ENCODE data around the gene SEMA5B.

The SEMA5B gene

DNA sequence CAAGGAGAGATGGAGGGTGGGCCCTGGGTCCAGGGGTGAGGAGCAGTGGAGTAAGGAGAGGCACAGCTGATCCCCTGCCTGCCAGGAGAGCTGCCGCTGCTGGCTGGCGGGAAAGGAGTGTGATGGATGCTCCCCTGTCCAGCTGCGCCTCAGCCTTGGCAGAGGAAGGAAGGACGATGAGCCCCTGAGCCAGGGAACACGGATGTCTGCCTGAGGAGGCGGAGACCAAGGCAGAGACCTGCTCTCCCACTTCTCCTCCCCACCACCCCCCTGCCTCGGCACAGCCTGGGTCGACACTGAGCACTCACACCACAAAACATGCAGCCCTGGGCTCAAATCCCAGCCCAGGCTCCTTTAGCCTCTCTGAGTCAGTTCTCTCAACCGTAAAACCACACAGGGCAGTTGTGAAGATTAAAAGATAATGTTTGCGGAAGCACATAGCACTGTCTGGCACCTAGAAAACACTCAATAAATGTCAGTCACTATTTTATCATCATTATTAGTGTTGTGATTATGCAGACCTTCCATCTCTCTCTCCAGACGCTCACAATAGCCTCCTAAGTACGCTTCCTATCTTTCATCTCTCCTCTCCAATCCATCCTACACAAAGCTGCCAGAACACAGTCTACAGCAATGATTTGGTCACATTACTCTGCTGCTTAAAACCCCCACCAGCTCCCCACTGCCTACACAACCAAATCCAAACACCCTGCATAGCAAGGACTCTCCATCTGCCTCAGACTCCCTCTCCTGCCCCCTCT lies 52.2 kb downstream of the SEMA5B start:
- DNase-seq (ENCODE audit: low read depth in 2 of 2) = no peak

DNA sequence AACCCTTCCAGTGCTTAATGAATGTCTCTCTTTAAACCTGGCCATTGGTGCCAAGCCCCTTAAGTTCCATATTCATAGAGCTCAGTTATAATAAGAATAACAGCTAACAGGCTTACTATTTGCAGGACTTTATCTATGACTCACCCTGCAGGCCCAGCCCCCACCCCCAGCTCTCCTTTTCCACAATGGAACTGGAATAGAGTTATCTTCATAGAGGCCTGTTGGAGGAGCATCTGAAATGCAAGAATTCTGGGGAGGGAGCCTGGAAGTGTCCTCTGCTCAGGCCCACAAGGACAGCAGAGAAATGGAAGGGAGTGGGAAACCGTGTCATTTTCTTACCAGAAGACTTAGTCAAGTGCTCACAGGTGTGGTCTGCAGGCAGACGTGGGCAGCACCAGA lies 52.8 kb downstream of the SEMA5B start:
- no peak for DNase-seq (ENCODE audit: low read depth in 2 of 2)

DNA sequence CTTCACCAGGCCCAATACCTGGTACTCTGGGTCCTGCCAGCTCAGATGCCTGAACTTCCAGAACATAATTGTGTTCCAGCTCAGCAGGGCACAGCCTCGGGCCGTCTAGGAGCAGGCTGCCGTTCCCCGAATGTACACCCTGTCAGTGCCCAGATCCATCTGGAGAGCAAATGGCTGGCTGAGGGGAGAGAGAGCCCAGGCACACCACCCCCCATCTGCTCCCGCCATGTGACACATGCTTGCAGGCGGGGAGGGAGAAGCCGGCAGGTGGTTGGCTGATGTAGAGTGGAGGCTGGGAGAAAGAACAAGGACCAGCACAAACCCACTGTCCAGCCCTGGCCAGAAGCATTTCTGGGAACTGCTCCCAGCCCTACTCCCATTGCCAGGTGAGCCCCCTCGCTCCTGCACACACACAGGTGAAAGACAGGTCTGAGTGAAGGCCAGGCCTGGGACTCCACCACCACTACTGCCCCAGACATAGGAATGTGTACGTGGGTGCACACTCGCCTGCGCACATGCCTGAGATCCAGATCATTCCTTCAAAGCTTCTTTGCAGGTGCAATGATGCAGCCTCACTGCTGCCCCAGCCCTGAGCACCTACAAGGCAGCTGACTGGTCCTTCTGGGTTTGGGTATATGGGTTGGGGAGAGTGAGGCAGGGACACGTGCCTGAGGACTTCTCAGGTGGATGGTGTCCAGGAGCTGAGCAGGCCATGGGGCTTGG lies 53.5 kb downstream of the SEMA5B start:
- DNase-seq (ENCODE audit: low read depth in 2 of 2) = no peak

DNA sequence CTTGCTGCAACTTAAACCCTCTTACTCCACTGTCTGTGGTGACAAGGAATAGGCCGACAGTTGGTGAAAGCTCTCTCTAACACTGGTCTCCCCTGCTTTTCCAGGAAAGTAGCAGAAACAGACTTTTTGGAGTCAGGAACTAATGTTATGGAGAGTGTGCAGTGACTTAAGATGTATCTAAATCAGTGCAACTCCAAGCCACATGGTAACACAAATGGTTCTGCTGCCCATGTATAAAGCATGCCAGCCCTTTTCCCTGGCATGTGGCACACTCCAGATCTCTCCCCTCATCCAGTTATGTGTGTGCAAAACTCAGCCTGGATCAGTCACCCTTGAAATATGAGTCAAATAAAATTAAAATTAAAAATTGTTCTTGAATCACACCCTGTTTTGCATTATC lies 55.4 kb downstream of the SEMA5B start:
- no peak for DNase-seq (ENCODE audit: low read depth in 2 of 2)

DNA sequence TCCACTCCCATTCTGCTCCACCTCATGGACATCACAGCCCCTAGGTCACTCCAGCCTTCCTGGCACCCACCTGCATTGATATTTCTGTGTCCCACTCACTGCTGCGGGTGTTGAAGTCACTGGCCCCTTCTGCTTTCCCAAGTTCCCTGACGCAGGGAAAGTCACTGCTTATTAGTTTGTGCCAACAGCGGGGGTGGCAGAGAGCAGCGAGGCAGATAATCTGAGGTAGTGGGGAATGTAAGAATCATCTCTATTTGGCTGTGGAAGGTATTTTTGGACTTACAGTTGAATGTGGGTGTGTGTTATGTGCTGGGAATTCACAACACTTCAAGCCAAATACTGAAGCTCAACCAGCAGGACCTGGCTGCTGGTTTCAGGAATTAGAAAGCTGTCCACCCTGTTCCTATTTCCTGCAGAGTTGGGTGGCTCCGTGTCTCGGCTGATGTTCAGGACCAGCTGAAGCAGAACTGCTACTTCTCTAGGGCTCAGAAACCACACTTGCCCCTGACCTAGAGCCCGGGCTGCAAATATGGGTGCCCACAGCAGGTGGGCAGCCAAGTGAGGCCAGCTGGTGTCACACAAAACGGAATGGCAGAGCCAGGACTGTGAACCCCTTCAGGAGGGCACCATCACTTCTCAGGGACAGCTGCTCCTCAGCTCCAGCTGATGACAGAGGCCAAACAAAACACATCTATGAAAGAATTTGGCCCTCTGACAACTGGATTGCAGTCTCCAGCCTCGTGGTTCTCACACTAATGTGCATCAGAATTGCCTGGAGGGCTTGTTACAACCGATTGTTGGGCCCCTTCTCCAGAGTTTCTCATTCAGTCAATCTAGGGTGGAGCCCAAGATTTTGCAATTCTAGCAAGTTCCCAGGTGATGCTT lies 57.7 kb downstream of the SEMA5B start:
- DNase-seq (ENCODE audit: low read depth in 2 of 2) = no peak

DNA sequence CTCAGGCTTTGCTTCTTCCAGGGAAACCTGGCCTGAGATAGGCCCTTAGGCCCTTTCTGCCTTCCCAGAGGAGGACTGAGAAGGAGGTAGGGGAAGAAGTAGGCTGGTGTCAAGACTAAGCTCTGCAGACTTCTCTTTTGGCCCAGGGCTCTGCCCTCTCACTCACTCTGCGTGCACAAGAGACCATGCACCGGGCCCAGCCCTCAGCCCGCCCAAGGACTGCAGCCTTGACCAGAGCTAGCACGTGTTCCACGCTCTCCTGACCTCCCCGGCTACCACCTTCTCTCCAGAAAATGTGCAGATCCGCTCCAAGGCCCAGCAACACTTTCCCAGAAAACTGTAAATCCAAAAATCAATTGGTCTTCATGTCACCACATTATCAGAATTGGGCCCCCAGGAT lies 59.8 kb downstream of the SEMA5B start:
- DNase-seq (ENCODE audit: low read depth in 2 of 2) = no peak

DNA sequence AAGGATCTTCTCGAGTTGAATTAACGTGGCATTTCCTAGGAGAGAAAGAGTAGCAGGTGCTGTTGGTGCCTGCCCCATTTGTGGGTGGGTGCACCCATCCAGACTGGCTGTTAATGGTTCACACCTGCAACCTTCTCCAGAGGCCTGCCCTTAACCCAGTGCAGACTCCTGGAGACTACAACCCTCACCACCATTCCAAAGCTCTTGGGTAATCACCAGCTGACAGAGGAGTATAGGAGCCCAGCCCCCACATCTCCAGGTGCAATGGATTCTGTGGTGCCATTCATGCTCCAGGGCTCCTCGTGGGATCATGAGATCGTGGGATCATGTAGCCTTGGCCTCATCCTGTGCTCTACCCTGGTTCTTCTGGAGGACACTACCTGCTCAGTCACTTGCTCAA lies 60.2 kb downstream of the SEMA5B start:
- no peak for DNase-seq (ENCODE audit: low read depth in 2 of 2)

DNA sequence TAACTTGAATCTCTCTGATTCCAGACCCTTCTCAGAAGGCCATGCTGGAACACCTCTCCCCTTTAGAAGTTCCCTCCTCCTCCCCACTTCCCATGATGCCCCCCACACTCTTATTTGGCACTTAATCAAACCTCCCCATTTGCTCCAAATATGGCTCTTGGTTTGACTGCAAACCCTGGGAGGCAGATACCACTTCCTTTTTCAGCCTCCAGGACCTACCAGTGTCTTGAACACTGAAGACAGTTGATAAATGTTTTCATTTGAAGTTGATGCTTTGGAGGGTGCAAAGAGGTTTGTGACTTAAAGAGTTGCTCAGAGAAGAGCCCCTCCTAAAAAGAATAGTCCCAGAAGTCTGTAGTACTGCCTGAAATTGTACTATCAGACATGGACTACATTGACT lies 61.5 kb downstream of the SEMA5B start:
- DNase-seq (ENCODE audit: low read depth in 2 of 2) = no peak

DNA sequence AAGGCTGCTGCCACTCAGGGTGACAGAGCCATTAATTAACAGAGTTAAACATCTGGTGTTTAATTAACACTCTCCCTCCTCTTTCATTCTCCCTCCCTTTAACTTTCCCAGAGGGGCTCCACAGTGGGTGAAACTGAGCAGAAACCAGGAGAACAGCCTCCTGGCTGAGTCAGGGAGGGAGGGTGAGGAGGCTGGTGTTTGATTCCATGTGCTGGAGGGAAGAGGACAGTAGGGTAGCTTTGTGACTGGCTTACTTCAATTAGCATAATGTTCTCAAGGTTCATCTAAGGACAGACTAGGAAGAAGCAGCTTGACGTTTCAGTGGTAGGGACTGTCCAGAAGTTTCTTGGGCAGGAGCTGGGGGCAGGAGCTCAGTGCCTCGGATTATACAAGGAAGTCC lies 62.8 kb downstream of the SEMA5B start:
- no peak for DNase-seq (ENCODE audit: low read depth in 2 of 2)

DNA sequence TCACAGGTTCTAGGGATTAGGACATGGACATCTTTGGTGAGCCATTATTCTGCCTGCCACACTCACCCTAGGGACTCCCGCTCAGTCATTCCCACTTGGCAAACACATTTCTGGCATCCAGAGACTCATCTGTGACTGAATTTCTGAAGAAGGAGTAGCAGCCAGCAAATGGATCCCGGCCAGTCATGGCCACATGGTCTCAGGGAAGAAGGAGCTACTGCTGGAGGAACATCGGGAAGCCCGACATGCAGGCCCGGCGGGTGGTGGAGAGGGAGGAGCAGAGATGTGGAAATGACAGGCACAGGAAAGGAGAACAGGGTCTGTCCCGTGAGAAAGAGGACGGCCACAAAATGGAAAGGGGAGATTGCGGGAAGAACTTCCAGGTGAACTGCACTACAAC lies 65.4 kb downstream of the SEMA5B start:
- DNase-seq (ENCODE audit: low read depth in 2 of 2) = no peak

DNA sequence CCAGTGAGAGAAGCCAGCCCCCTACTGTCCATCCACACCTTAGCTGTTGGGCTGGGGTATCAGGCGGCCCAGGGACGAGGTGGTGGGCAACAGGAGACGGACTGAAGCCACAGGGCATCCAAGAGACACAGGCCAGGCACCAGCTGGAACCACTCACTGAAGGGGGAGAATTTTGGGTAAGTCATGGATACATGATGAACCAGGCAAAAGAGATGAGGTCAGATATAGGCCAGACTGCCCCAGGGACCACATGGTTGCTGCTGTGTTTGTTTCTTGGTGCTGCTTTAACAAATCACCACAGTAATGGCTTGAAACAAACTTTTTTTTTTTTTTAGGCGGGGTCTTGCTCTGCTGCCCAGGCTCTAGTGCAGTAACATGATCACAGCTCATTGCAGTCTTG lies 66.4 kb downstream of the SEMA5B start:
- no peak for DNase-seq (ENCODE audit: low read depth in 2 of 2)

DNA sequence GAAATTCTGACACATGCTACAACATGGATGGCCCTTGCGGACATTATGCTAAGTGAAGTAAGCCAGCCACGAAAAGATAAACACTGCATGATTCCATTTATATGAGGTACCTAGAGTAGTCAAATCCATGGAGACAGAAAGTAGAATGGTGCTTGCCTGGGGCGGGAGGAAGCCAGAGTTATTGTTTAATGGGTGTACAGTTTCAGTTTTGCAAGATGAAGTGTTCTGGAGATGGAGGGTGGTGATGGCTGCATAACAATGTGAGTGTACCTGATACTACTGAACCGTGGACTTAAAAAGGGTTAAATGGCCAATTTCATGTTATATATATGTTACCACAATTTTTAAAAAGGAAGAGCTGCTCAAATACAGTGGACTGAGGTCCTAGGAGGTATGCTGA lies 66.9 kb downstream of the SEMA5B start:
- no peak for DNase-seq (ENCODE audit: low read depth in 2 of 2)

DNA sequence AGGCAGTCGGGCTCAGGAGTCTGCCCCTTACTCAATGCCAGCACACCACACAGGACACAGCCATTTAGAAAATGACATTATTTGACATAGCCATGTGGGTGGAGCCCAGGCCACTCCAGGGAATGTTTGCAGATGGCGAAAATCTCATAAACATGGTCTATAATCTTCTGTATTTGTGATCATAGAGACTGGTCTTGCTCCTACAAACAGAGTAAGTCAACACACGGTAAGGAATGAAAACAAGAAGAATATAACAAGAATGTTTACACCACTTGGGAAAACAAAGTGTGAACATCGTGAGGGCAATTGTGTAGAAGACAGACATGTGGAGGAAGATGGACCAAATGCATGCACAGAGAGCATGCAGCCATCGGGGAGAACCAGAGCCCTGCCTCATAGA lies 68.2 kb downstream of the SEMA5B start:
- DNase-seq (ENCODE audit: low read depth in 2 of 2) = no peak

DNA sequence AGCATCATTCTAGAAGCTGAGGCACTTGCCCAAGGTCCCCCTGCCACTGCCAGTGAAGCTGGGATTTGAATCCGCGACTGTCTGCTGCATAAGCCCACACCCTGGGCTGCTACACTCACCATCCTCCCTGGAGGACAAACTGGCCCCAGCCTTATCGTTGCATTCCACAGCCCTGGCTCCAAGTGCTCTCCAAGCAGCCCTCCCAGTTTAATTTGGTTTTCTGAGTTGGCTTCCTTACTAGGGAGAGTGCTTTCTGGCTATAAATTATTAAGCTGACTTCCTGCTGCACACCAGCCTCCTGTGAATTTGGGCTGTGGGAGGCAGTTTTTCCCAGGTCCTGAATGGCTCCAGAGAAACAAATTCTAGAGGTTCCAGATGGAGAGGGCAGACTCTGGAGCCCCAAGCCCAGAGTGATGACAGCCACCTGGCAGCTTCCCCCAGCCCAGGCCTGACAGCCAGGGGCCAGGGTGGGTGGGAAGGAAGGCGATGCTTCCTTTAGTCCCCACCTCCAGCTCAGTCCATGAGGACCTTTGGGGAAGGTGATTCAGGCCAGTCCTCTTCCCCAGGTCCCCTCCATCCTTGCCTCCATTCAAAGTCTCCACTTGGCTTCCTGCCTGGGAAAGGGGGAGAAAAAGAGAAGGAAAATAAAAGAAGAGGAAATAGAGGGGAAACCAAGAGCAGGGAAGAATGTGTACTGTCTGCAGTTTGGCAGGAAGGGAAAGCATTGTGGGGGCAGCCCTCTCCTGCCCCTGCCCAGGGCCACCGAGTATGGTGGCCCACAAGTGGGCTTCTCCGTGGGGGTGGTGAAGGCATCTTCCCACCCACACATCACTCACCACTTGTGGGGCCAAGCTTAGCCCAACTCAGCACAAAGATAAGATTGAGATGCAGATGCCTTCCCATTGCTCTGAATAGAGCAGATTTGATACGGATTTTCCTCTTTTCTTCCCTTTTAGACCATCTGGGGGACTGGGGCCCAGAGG lies 69.6 kb downstream of the SEMA5B start:
- DNase-seq (ENCODE audit: low read depth in 2 of 2) = no peak

DNA sequence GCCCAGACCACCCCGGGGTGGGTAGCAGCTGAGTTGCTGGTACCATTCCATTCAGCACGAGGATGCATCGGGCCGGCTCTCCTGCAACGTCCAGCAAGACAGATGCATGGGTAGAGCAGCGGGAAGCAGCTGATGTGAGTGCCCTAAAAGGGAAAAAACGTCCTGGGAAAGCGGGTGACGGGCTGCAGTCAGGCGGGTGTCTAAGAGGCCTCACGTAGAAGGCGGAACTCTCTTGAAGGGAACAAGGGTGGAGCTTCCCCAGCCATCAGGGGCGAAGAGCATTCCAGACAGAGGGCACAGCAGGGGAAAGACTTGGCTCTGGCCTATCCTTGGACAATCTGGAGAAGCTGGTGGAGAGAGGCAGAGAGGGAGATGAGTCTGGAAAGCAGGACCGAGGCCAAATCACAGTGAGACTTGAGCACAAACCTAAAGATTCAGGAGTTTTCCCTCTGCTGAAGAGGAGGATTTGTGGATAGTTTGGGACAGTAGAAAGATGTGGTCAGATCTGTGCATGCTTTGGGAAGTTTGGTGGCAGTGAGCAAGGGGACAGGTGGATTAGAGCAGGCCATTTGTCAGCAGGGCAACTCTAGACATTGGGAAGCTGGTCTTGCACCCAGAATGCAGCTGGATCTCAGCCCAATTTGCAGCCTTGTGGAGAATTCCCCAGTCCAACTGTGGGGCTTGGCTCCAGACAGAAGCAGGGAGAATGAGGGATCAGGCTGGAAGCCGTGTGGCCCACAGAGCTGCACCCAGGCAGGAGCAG lies 70.7 kb downstream of the SEMA5B start:
- no peak for DNase-seq (ENCODE audit: low read depth in 2 of 2)

DNA sequence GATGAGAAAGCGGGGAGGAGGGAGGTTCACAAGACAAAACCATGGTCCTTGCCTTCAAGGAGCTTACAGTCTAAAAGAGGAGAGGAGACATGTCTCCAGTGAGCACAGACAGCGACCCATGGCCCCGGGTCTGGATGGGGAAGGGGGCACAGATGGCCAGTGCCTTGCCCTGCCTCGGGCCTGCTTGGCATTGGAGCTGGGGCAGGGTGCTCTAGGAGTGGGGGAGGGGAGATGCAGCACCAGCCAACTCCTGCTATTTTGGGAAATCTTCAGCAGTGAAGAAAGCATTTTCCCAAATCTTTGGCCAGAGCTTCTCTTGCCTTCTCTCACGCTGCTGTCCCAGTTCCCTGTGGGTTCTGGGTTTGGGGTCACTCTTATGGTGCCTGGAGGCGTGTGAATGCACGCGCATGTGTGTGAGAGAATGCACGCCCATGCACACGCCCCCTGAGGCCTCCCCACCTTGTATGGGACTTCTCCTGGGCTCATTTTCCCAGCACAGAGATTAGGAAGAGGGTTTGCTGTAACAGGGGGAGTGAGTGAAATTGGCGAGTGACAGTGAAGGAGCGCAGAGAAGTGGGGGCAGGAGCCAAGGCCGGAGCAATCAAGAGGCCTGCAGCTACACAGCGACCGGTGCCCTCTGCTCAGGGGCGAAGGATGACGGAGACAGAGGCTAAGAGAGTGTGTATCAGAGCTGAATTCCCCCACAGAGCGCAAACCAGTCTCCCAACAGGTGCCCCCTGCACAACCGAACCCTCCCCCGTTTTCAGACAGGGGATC lies 71.5 kb downstream of the SEMA5B start:
- DNase-seq (ENCODE audit: low read depth in 2 of 2) = no peak

DNA sequence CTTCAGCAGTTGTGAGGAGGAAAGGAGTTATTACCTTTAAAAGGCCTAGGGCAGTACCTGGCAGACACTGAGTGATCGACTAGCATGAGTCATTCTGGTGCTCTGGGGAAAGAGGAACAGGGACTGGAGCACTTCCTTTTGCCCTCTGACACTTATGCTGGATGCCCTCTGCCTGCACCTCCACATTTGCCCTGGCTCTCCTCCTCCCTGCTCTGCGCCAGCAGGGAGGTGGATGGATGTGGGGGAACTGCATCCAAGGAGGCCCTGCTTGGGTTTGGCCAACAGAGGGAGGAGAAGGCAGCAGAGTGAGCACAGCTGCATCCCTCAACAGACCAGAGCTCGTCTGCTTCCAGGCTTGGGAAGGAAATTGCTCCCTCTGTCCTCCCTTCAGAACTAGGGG lies 75.0 kb downstream of the SEMA5B start:
- DNase-seq (ENCODE audit: low read depth in 2 of 2) = no peak

DNA sequence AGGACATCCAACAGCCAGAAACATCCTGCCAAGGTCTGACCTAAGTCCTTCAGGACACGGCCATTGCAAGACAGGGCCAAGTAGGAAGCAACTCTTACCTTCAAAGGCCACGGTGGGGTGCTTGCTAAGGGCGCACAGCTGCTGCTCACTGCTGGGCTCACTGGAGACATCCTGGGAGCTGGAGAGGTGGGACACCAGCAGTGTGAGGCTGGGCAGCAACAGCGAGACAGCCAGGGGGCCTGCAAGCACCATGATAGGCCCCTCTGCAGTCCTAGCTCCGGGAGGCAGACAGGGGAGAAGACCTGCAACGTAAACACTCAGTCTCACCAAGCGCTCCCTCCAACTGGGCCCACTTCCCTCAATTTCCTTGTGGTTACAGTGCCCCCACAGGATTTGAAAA lies 79.2 kb downstream of the SEMA5B start:
- DNase-seq (ENCODE audit: low read depth in 2 of 2) = no peak

DNA sequence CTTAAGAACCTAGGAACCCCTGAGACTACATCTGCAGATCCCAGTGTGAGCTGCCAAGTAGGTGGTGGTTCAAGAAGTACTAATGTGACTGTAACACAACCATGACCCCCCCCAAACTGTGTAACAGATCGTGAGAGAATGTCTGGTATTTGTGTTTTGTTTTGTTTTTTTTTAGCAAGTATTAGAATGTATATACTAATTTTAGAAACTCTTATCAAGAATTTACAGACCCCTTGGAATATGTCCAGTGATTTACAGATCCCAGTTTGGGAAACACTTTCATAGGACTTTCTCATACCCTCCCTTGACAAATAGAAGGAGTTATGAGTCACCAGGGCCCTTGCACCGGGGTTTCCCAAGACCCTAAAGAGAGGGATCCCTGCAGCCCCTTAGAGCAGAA lies 79.8 kb downstream of the SEMA5B start:
- DNase-seq (ENCODE audit: low read depth in 2 of 2) = no peak

DNA sequence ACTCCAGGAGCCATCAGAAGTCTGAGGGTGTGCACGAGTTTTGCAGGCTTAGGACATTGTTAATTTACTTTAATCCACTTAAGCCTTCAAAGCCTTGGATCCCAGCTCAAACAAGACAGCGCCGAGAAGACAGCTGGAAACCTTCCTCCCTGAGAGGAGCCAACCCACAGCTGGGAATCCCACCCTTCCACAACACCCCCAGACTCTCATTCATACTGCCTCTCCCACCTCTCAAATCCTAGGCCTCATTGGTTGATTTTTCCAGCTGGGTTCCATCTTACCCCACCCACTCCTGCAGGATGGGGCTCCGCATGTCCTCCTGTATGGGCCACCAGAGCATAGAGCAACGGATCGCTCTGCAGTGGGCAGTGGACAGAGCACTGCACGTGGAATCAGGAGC lies 80.4 kb downstream of the SEMA5B start:
- no peak for DNase-seq (ENCODE audit: low read depth in 2 of 2)
